Endothelial cell of umbilical vein (primary cell): ENCODE results near the gene AIG1. TPM values are rescaled to one million over a fixed set of nuclear protein-coding genes. Genes with fewer than 3 reads are reported as not detected.

Source experiments
- BruUV-seq: library from RNA; stranded (reverse); fragments of 400-500 nt; replicated peaks from 2 replicates; lab custom pipeline; 2021; lab: Mats Ljungman, UMichigan
- CTCF ChIA-PET: fragments of 300-600, 350-600 bp; sonication (Branson Sonifier 250); formaldehyde crosslinking; loops from one replicate; lab custom pipeline; 2021; ENCODE audit warnings: antibody characterized with exemption, inconsistent platforms; lab: Charles Lee
- POLR2A ChIA-PET: fragments of 300-600, 350-600 bp; sonication (Branson Sonifier 250); formaldehyde crosslinking; loops from one replicate; lab custom pipeline; 2021; ENCODE audit warnings: antibody characterized with exemption, inconsistent platforms; lab: Charles Lee
- DNase-seq: peaks from one replicate; pipeline ENCODE4 v3.0.0-alpha.2; 2011; ENCODE audit warnings: low read depth, low spot score
- FAIRE-seq: peaks from 2 replicates; lab custom pipeline; 2011; peaks lifted over from hg19 to GRCh38; lab: Jason Lieb, UNC
- H2AFZ ChIP-seq: 2 replicates; pipeline ENCODE4 v1.6.0; 2012; ENCODE audit warnings: low read depth, low read length, control low read depth, inconsistent platforms
- H3K27ac ChIP-seq: 2 replicates; pipeline ENCODE4 v1.5.1; 2011; ENCODE audit warnings: low read depth, mild to moderate bottlenecking, control low read depth, low read length, moderate library complexity; ENCODE audit not compliant: insufficient read depth
- H3K27me3 ChIP-seq, 2 experiments: 2 replicates each; pipeline versions ENCODE4 v1.6.0 to v1.6.1; 2011; ENCODE audit warnings: low read length in 2 of 2, mixed read lengths in 1 of 2; ENCODE audit not compliant: control insufficient read depth in 2 of 2, insufficient read depth in 2 of 2
- H3K36me3 ChIP-seq, 2 experiments: 2 replicates in 1 of 2; 3 replicates in 1 of 2; pipeline ENCODE4 v1.5.1; 2011; ENCODE audit warnings: low read length in 2 of 2, mild to moderate bottlenecking in 1 of 2, moderate library complexity in 1 of 2; ENCODE audit not compliant: control insufficient read depth in 2 of 2, insufficient read depth in 2 of 2; ENCODE audit errors: extremely low read depth in 1 of 2
- H3K4me1 ChIP-seq: 3 replicates; pipeline ENCODE4 v1.5.1; 2011; ENCODE audit warnings: mild to moderate bottlenecking, low read length; ENCODE audit not compliant: control insufficient read depth, insufficient read depth; ENCODE audit errors: extremely low read depth
- H3K4me2 ChIP-seq: 2 replicates; pipeline ENCODE4 v1.6.1; 2011; ENCODE audit warnings: low read length, control low read depth, mixed read lengths; ENCODE audit not compliant: insufficient read depth
- H3K4me3 ChIP-seq, 3 experiments: fragments of 200-600 bp in 1 of 3; sonication (generic), shearing (Covaris generic) in 1 of 3; replicated peaks in 1 of 3; 2 replicates each; pipeline ENCODE4 v1.5.1; 2011 to 2016; ENCODE audit warnings: control low read depth in 3 of 3, low read length in 3 of 3, mild to moderate bottlenecking in 2 of 3, inconsistent platforms in 1 of 3, low read depth in 1 of 3, moderate library complexity in 1 of 3; ENCODE audit not compliant: insufficient read depth in 1 of 3
- H3K79me2 ChIP-seq: 2 replicates; pipeline ENCODE4 v1.6.0; 2012; ENCODE audit warnings: low read length, inconsistent platforms; ENCODE audit not compliant: control insufficient read depth, insufficient read depth
- H3K9ac ChIP-seq: replicated peaks from 2 replicates; pipeline ENCODE3; 2011; ENCODE audit warnings: low read length, control low read depth; ENCODE audit not compliant: insufficient read depth; ENCODE audit errors: extremely low read depth
- H3K9me1 ChIP-seq: replicated peaks from 3 replicates; pipeline ENCODE4 v1.6.0; 2011; ENCODE audit warnings: mild to moderate bottlenecking, low read length; ENCODE audit not compliant: control insufficient read depth, insufficient read depth; ENCODE audit errors: extremely low read depth
- H3K9me3 ChIP-seq: replicated peaks from 2 replicates; pipeline ENCODE4 v1.5.1; 2012; ENCODE audit warnings: low read length, inconsistent platforms; ENCODE audit not compliant: control insufficient read depth, insufficient read depth
- H4K20me1 ChIP-seq: replicated peaks from 2 replicates; pipeline ENCODE3; 2011; ENCODE audit warnings: mild to moderate bottlenecking, low read length; ENCODE audit not compliant: control insufficient read depth, insufficient read depth; ENCODE audit errors: extremely low read depth
- CTCF ChIP-seq, 2 donors: IDR thresholded peaks; 1 replicate in 1 of 2; 2 replicates in 1 of 2; pipeline ENCODE4 v1.5.1; 2011; ENCODE audit warnings: low read length in 2 of 2, mild to moderate bottlenecking in 2 of 2, moderate library complexity in 2 of 2, control low read depth in 1 of 2, inconsistent platforms in 1 of 2, low read depth in 1 of 2; ENCODE audit not compliant: insufficient read depth in 1 of 2; ENCODE audit errors: extremely low read depth in 1 of 2
- EZH2 ChIP-seq: IDR thresholded peaks from 2 replicates; pipeline ENCODE4 v1.6.1; 2012; ENCODE audit warnings: borderline replicate concordance, low read depth, mild to moderate bottlenecking, moderate library complexity, low read length, inconsistent platforms; ENCODE audit not compliant: severe bottlenecking
- FOS ChIP-seq: IDR thresholded peaks from 2 replicates; pipeline ENCODE4 v1.6.1; 2011; ENCODE audit warnings: mild to moderate bottlenecking, low read length, moderate library complexity, borderline replicate concordance; ENCODE audit not compliant: insufficient read depth
- GATA2 ChIP-seq: IDR thresholded peaks from 2 replicates; pipeline ENCODE4 v1.7.0; 2011; ENCODE audit warnings: low read depth, mild to moderate bottlenecking, moderate library complexity, mixed read lengths, low read length; ENCODE audit not compliant: insufficient read length, insufficient read depth
- JUN ChIP-seq: IDR thresholded peaks from 2 replicates; pipeline ENCODE4 v1.6.1; 2011; ENCODE audit warnings: borderline replicate concordance, low read depth; ENCODE audit not compliant: insufficient read length, insufficient read depth
- MAX ChIP-seq: IDR thresholded peaks from 2 replicates; pipeline ENCODE4 v1.6.1; 2011; ENCODE audit not compliant: insufficient read depth, insufficient read length
- MYC ChIP-seq: IDR thresholded peaks from one replicate; pipeline ENCODE4 v1.6.1; 2011; ENCODE audit warnings: mild to moderate bottlenecking, low read depth, low read length
- POLR2A ChIP-seq: IDR thresholded peaks from 2 replicates; pipeline ENCODE4 v1.6.1; 2012; ENCODE audit warnings: low read depth, mild to moderate bottlenecking, control low read depth, low read length
- POLR2AphosphoS5 ChIP-seq: IDR thresholded peaks from 2 replicates; pipeline ENCODE4 v1.6.1; 2012; ENCODE audit warnings: low read depth, mild to moderate bottlenecking, control low read depth, low read length, moderate library complexity; ENCODE audit not compliant: insufficient read depth
- dilution Hi-C: fragments of 300-500 bp; cut with MboI; formaldehyde crosslinking; loops from one replicate; pipeline ENCODE4 v1.15.0; 2019; ENCODE audit warnings: low sequenced_read_pairs; ENCODE audit not compliant: extremely low pct_ligation_motif_present
- intact Hi-C: fragments of 100-400 bp; cut with micrococcal nuclease; formaldehyde crosslinking; loops from one replicate; pipeline ENCODE4 v1.10.0; 2022
- polyA plus RNA-seq, 4 experiments: library from polyadenylated mRNA; depleted of rRNA in 3 of 4; stranded (reverse) in 3 of 4; unstranded in 1 of 4; fragments of >200 nt; gene quantifications; 2 replicates each; pipeline versions ENCODE4 v1.2.1 to v1.2.3, GENCODE V29; 2011 to 2012; ENCODE audit warnings: missing spikeins in 1 of 4
- total RNA-seq: library from RNA; stranded (reverse); gene quantifications from 2 replicates; pipeline ENCODE4 v1.2.3, GENCODE V29; 2021

Gene AIG1
- total and polyA plus RNA-seq, 2 donors (not counting 3 experiments of a cell fraction or from before 2014, with no cell fraction given): 17.7 to 22.7 TPM

GRCh38 chr6:143294265-143294860, 233.7 kb downstream of the AIG1 start:
- no peak overlapping the region for H2AFZ ChIP-seq
- no peak overlapping the region for H3K27ac ChIP-seq
- POLR2A ChIA-PET: no interaction called here
- BruUV-seq: no TSS peak
- TF ChIP-seq FOS: no peak
- no peak for TF ChIP-seq GATA2
- TF ChIP-seq EZH2: no peak
- no peak for TF ChIP-seq POLR2AphosphoS5
- TF ChIP-seq MYC: no peak
- TF ChIP-seq MAX: no peak
- TF ChIP-seq JUN: no peak
- no peak for TF ChIP-seq CTCF (IDR thresholded peaks at IDR 0.05; ENCODE audit: extremely low read depth in 1 of 2, insufficient read depth in 1 of 2, low read depth in 1 of 2, low read length in 2 of 2)
- no peak for TF ChIP-seq POLR2A
- no peaks in the 10 kb centered on the region for H3K79me2 ChIP-seq
- intact Hi-C loops: no loop called here
- no peaks in the 10 kb centered on the region for H3K36me3 ChIP-seq
- no peaks in the 10 kb centered on the region for H4K20me1 ChIP-seq
- no peaks in the 10 kb centered on the region for H3K9me1 ChIP-seq
- FAIRE-seq: no peak
- H3K9ac ChIP-seq: no peak overlapping the region
- DNase-seq: no peak
- H3K4me2 ChIP-seq: no peak overlapping the region
- CTCF ChIA-PET: no interaction called here
- H3K4me1 ChIP-seq: no peaks in the 10 kb centered on the region
- no peaks in the 10 kb centered on the region for H3K9me3 ChIP-seq
- no peak overlapping the region for H3K4me3 ChIP-seq
- dilution Hi-C loops: no loop called here
- peaks cover 0 to 1% of the 10 kb centered on the region in 2 experiments for H3K27me3 ChIP-seq
